ENCODE data around the gene IFT74. TPM values are rescaled to one million over a fixed set of nuclear protein-coding genes. Genes with fewer than 3 reads are reported as not detected.

Gene IFT74
- polyA plus RNA-seq, 1 donor: 12.2 TPM

DNA sequence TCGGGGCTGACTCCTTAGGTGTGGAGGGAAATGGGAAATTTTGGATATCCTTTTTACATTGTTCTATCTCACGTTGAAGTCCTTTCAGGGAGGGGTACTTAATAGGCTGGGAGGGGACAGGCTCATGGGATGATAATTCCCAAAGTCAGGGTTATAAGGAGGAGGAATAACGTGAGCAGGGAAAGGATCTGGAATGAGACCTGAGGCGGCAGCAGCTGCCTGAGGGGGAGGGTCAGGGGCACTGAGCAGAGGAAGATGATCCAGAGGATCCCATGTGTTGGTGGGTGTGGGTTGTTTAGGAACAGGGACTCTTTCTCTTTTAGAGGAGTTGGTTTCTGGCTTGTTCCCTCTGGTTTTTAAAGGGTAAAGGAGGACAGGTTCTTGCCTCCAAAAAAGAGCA is 18.7 kb downstream of the IFT74 start:
- no peak for DNase-seq (ENCODE audit: low read depth)

DNA sequence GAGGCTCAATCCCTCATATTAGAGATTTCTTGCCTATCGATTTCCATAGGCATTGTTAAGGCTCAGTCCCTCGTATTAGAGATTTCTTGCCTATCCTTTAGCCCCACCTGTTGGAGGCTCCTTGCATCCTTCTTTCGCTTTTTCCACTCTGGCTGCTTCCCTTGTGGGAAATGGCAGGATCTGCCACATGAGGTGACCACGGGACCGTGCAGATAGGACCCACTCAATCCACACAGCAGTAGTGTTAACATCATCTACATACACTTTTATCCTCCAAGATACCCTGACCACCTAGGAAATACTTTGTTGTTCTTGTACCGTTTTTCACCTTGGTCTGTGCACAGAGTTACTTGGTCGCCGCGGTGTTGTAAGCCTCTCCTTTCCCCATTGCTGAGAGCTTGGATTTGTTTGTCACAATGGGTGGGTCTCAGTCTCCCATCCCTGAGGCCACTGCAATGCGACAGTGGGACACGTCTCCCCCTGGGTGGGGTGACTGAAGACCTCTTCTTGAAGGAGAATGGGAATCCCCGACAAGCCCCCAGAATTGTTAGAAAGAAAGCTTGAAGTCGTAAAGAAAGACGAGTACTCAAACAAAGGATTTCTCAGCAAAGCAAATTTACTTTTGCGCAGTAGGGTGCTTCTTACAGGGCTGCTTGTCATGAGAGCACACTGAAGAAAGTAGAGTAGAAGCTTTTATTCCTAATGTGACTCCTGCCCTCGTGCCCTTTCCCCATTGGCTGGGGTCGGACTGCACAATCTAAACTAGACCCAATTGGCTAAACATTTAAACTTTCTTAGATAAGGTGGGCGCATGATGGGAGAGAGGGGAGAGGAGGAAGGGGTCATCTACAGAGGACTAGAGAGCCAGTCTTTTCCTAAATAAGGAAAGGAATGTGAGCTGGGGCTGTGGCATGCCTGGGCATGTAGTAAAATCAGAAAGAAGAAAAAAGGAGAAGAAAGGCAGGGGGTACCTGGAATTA is 19.8 kb downstream of the IFT74 start:
- DNase-seq (ENCODE audit: low read depth): no peak

DNA sequence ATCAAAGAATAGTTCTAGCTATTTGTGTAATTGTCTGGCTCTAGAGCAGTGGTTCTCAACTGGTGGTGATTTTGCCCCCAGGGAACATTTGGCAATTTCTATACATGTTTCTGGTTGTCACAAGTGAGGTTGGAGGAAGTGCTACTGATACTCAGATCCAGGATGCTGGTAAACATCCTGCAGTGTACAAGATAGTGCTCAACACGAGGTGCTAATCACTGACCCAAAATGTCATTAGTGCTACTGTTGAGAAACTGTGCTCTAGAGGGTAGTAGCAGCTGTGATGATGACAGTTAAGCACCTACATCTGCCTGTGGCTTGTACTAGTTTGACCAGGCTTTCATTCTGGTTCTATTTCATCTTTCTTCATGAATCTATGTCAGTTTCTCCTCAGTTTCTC is 27.1 kb downstream of the IFT74 start:
- DNase-seq (ENCODE audit: low read depth): no peak

DNA sequence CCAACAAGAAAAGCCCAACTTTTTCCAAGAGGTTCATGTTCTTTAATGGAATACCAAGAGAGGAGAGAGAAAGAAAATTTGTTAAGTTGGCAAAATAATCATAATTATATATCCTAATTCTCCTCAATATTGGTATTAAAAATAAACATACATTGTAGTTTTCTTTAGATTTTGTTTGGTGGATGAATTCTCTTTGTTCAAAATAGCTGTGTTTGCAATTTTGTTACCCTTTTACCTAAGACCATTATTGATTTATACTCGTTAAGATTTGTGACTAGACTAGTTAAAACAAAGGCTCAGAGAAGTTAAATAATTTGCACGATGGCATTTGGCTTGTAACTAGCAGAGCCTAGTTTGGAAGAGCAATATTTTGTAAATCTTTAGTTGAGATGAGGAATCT is 39.6 kb downstream of the IFT74 start:
- DNase-seq (ENCODE audit: low read depth): no peak

DNA sequence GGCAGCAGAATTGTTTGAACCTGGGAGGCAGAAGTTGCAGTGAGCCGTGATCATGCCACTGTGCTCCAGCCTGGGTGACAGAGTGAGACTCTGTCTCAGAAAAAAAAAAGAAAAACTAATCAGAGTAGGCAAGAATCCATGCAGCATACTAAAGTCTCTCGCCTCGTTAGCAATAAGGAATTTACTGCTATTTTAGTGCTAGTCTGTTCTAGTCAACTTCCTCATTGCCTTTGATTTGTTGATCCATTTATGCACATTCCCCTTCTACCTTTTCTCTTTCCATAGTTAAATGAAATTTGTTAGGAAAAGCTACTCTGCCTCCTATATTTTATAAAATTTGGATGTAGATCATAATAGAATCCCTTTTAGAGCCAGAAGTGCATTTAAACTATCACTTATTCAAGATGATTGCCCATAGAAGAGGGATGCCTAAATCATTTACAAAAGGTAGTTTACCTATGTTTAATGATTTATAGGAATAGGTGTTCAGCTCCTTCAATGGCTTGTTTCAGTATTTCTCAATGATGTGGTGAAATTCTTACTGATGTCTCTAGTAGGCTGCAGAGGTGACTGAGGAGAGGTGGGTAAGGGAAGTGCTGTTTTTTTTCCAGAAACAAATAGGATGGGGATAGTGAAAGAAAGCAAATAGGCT is 47.3 kb downstream of the IFT74 start:
- no peak for DNase-seq (ENCODE audit: low read depth)

DNA sequence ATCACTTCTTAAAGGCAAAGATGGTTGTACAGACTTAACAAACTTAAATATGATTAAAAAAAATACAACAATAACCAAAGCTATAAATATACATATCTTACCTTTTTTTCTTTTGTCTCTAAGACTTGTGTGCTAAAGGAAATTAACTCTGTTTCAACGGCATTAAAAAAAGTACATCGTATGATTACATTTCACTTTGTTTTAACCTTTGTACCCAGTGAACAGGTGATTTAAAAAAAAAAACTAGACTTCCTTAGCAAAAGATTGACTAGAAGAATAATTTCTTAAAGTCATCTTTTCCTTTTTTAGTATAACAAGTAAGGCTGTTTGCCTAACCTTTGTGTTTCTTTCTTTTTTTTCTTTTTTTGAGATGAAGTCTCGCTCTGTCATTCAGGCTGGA is 49.3 kb downstream of the IFT74 start, which contains the start of gene LRRC19:
TSS of gene LRRC19 (minus strand) at position 182 of the 400 bp plus-strand sequence. CDS start 5,978 bp downstream, outside the sequence.
- DNase-seq (ENCODE audit: low read depth): no peak

DNA sequence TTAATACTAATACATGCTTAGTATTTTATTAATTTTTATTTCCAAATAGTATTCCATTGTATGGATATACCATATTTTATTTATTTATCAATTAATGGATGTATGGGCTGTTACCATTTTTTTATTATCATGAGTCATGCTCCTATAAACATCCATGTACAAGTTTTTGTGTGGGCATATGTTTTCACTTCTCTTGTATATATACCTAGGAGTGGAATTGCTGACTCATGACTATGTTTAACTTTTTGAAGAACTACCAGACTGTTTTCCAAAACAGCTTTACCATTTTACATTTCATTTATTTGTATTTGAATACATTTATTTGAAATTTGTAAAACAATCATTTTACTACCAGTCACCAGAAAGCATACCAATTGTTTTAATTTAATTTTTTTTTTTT is 63.4 kb downstream of the IFT74 start:
- DNase-seq (ENCODE audit: low read depth): no peak

DNA sequence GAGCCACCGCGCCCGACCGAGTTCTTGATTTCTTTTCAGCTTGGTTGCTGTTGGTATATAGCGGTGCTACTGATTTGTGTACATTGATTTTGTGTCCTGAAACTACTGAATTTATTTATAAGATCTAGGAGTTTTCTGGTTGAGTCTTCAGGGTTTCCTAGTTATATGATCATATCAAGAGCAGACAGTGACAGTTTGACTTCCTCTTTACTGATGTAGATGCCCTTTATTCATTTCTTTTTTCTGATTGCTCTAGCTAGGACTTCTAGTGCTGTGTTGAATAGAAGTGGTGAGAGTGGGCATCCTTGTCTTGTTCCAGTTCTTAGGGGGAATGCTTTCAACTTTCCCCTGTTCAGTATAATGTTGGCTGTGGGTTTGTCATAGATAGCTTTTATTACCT is 66.7 kb downstream of the IFT74 start:
- DNase-seq (ENCODE audit: low read depth): no peak

DNA sequence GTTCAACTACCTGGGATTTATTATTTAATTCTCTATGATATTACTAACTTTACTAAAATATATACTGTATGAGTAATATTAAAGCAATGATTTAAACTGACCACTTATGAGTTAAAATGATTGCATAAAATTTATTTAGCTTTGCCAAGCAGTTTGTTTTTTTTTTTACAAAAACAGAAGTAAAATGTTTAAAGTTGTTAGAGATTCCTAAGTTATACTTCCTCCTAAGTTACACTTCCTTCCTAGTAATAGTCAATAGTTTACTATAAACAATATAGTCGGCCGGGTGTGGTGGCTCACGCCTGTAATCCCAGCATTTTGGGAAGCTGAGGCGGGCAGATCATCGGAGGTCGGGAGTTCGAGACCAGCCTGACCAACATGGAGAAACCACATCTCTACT is 73.0 kb downstream of the IFT74 start:
- no peak for DNase-seq (ENCODE audit: low read depth)

DNA sequence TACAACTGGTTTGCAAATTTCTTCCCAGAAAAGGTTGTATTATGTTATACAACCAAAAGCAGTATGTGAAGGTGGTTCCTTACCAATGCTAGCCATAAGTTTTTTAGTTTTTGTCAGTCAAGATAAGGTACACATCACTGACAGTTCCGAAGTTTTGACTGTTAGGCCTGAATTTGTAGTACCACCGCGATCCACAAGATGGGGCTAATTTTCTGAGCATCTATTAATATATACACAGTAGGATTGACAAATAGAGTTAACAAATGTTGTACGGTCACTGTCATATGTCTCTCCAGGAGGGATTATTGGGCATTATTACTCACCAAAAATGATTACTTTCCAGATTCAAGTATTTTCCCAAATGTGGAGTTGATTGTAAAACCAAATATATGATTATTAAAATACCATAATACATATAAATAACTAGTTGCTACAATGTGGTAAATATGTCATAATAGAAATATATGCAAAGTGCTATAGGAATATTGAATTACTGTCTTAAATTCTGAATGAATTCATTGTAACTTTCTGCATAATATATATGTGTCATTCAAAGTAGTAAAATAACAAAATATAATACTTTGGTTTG is 77.7 kb downstream of the IFT74 start:
- DNase-seq (ENCODE audit: low read depth): no peak

DNA sequence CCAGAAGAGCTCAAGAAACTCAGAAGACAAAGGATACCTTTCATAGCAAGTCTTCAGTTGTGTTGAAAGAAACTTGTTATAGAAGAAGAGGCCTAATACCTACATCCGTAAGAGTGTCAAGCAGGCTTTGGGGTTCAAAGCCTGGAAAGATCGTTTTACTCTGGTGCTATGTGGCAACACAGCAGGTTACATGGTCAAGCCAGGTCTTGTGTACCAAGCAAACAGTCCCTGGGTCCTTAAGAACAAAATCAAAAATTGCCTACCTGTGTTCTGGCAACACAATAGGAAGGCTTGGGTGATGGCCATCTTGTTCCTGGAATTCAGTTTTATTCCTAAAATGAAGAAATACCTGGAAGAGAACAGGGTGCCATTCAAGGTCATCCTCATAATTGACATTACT is 81.3 kb downstream of the IFT74 start:
- DNase-seq (ENCODE audit: low read depth): no peak

DNA sequence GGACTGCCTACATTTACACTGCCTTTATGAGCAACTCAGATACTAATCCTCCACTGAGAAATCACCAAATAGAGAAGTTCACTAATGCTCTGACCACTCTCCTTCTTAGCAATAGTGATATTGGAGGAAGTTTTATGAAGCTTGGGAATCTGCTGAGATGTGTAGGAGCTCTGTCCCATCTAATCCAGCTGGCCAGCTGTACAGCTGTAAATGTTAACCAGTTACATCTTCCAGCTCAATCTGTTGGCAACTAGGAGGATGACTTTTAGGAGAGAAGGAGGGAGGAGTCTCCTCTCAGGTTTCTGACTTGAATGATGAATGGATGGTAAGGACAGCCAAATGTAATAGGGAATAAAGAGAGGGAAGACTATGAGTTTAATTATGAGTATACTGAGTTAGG is 85.5 kb downstream of the IFT74 start:
- no peak for DNase-seq (ENCODE audit: low read depth)

DNA sequence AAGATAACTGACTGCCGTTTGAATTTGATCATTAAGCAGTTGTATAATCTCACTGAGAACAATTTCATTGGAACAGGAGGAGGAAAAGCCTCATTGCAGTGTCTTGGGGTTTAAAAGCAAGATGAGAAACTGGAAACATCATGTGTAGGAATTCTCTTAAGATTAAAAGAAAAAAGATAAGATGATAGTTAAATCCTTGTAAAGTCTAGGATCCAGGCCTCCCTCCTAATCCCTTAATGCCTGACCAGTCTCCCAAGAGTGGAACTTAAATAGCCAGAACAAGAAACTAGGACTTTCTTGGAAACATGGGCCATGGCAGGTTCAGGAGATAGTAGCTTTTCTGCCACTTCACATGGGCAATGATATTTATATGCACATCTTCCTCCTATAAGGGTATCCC is 86.3 kb downstream of the IFT74 start:
- DNase-seq (ENCODE audit: low read depth): no peak

DNA sequence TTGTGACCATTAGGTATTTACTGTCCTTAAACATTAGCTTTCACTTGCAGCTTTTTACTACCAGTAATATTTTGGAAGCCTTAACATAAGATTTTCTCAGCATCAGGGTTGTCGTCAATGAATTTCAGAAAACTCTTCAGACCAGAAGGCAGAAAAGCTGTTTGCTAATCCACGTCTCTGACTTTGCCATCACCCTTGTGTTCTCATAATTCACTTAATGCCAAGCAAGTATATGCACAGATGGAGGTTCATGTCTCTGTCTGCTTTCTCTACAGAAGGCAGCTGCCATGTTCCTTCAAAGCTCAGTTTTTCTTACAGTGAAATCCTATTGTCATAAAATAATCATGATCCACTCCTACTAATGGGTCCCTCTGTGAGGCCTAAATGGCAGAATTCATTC is 87.0 kb downstream of the IFT74 start:
- no peak for DNase-seq (ENCODE audit: low read depth)

DNA sequence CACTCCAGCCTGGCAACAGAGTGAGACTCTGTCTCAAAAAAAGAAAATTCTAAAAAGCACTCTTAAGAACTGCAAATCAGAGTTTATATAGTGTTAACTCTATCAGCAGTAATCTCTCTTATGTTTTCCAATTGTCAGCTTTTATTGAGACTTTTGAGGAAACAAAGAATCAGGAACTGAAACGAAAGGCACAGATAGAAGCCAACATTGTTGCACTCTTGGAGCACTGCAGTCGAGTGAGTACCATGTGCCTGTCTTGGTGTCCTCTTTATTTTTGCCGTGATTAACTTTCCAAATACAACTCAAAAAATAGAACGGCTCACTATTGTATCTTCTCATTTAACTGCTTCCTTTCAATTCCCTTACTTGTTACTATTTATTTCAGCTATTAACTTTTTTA is 90.9 kb downstream of the IFT74 start:
- no peak for DNase-seq (ENCODE audit: low read depth)

DNA sequence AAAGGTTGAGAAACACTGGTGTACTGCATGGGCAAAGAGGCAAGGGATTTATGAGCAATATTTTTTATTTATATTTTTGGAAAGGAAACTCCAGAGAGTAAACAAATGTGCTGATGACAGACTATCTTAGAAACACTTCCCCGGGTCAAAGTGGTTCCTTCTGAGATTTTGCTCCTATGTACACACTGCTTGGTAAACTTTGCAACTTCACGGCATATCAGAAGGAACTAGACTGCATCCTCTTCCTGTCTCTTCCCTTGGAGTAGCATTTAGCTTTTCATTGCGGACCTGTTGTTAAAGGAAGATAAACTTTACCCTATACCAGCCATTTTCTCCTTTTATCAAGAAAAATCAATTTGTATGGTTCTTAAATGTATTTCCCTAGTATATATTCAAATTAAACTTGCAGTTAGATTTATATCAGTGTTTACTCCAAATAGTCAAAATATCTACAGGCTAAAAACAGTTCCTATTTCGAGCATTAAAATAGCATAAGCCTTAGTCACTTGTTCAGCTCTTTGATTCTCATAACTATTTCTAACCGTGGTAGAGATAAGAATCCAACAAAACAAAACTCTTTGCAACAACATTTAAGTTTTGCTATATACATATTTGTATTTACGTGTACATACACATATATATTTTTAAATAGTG is 97.3 kb downstream of the IFT74 start:
- DNase-seq (ENCODE audit: low read depth): no peak

DNA sequence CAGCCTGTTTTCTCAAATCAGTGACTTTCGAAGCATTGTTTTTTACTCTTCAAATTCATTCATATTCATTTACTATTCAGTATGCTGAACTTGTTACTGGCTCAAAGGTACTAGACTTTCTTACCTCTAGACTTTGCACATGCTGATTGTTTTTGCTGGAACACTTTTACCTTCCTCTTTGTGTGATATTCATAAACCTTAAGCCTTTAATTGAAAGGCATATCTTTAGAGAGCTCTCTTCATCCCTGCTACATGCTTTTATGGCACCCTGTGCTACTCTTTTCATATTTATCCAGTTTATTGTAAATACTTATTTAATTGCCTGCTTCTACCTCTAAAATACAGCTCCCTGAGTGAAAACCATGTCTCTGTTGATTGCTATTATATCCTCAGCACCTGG is 97.9 kb downstream of the IFT74 start:
- no peak for DNase-seq (ENCODE audit: low read depth)

DNA sequence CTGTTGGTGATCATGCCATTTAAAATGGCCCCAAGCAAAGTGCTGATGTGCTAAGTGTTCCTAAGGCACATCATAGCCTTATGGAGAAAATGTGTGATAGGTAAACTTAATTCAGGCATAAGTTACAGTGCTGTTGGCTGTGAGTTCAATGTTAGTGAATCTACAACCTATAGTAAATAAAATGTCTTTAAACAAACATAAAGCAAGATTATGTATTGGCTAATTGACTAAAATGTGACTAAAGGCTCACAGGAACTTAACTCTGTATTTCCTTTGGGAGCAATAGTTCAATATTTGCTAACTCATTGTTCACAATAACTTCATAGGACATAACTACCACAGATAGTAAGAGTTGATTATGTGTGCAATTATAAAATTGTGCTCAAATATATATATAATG is 98.6 kb downstream of the IFT74 start:
- DNase-seq (ENCODE audit: low read depth): no peak

DNA sequence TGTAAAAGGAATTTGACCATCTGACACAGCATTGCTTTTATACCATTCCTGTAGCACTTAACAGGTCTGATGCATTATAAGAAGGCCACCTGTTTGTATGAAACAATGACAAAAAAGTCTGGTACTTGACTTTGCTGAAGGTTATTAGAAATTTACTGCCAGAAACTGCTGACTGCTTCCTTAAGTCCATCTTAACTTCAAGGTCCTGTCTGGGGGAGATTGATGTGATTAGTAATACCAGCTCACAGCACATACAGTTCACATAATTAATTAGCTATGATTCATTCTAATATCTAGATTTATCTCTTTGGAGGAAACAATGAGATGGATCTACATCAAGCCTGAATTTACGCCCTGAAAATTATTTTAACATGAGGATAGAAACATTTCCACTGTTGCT is 103.2 kb downstream of the IFT74 start:
- no peak for DNase-seq (ENCODE audit: low read depth)

DNA sequence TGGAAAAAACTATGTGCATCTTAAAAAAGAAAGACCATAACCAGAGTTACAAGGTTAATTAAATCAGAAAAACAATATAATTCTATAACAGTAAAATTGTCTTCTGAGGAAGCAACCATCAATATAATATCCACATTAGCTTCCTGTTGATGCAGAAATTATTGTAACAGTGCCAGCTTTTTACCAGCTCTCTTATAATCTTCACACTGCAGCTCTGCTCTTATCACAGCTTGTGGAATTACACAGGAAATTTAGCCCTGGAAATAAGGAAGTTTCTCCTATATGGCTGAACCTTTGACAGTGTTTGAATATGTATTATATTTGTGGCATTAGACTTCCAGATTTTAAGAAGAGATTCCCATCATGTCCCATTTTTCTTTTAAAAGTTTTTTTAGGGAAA is 103.7 kb downstream of the IFT74 start:
- no peak for DNase-seq (ENCODE audit: low read depth)

DNA sequence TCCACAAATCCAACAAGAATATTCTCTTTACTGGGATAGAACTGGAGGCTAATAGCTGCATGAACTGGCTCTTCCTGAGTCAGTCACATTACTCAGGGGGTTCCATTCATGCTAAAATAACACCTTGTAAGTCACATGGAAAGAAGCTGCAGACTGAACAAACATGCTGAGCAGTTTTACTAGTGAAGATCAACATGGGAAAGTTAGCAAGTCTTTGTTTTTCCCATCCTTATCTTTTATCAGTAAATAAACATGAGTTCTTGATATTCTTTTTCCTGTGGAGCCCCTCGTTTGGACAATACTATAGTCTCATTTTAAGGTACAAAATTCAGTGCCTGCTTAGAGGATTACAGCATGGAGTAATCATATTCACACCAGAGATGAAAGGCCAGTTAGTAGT is 109.1 kb downstream of the IFT74 start:
- no peak for DNase-seq (ENCODE audit: low read depth)
